Measurements from ENCODE around the gene RGS6.

- TF ChIP-seq EZH2 (IDR thresholded peaks at IDR 0.05; ENCODE audit: insufficient read depth, poor library complexity, severe bottlenecking): no peak
- TF ChIP-seq EZH2phosphoT487 (IDR thresholded peaks at IDR 0.05; ENCODE audit: insufficient read depth, low read depth): no peak
These were observed 250.6 kb downstream of the RGS6 start for GRCh38 chr14:72182708-72183432.
